GM12878 (cell line): Measurements from ENCODE around the gene AKAP11. TPM values are rescaled to one million over a fixed set of nuclear protein-coding genes. Genes with fewer than 3 reads are reported as not detected.
A peak's percentile ranks its signal among the peaks of the same experiment; 100 is the strongest.

Experiments
- ATAC-seq: fragments of 200-7000 bp; cut with Tn5 transposase; 3 replicates; pipeline ENCODE4 v1.9.1; 2020; ENCODE audit warnings: mild to moderate bottlenecking, moderate library complexity
- BruUV-seq: library from RNA; stranded (reverse); fragments of 400-500 nt; replicated peaks from 2 replicates; lab custom pipeline; 2021; lab: Mats Ljungman, UMichigan
- CTCF ChIA-PET: fragments of 300-600 bp; sonication (Branson Sonifier 250); formaldehyde crosslinking; extraction: SDS; loops from one replicate; lab custom pipeline; 2021; ENCODE audit warnings: inconsistent platforms; lab: Yijun Ruan, JAX
- POLR2A ChIA-PET: fragments of 350-600 bp; formaldehyde crosslinking; extraction: SDS; loops from one replicate; lab custom pipeline; 2021; ENCODE audit warnings: inconsistent platforms; lab: Charles Lee
- RAD21 ChIA-PET: fragments of 300-600 bp; sonication (Branson Sonifier 250); formaldehyde crosslinking; loops from one replicate; lab custom pipeline; 2023; ENCODE audit warnings: antibody characterized with exemption; ENCODE audit not compliant: unreplicated experiment; lab: Charles Lee
- SMC1A ChIA-PET: fragments of 300-600 bp; sonication (Branson Sonifier 250); formaldehyde crosslinking; loops from one replicate; lab custom pipeline; 2023; ENCODE audit not compliant: unreplicated experiment, uncharacterized antibody; lab: Charles Lee
- DNase-seq: peaks from one replicate; pipeline ENCODE4 v3.0.0-alpha.2; 2011; ENCODE audit warnings: low read depth, low spot score
- FAIRE-seq: peaks from 3 replicates; lab custom pipeline; 2011; peaks lifted over from hg19 to GRCh38; lab: Jason Lieb, UNC
- H2AFZ ChIP-seq: 2 replicates; pipeline ENCODE4 v1.6.0; 2011; ENCODE audit warnings: low read depth, low read length, control low read depth; ENCODE audit not compliant: control insufficient read depth
- H3K27ac ChIP-seq: 2 replicates; pipeline ENCODE4 v1.5.1; 2011; ENCODE audit warnings: control low read depth; ENCODE audit not compliant: control insufficient read depth, insufficient read depth
- H3K27me3 ChIP-seq, 2 experiments: replicated peaks in 1 of 2; 2 replicates each; pipeline versions ENCODE4 v1.6.0 to v1.6.1; 2011; ENCODE audit warnings: low read length in 1 of 2; ENCODE audit not compliant: control insufficient read depth in 2 of 2, insufficient read depth in 2 of 2
- H3K36me3 ChIP-seq, 2 experiments: 2 replicates each; pipeline ENCODE4 v1.5.1; 2011; ENCODE audit warnings: low read length in 1 of 2; ENCODE audit not compliant: control insufficient read depth in 2 of 2, insufficient read depth in 2 of 2
- H3K4me1 ChIP-seq: 2 replicates; pipeline ENCODE4 v1.6.1; 2011; ENCODE audit warnings: mild to moderate bottlenecking, low read length, moderate library complexity, mixed read lengths; ENCODE audit not compliant: control insufficient read depth, insufficient read depth
- H3K4me2 ChIP-seq: 2 replicates; pipeline ENCODE4 v1.6.0; 2011; ENCODE audit warnings: control low read depth; ENCODE audit not compliant: control insufficient read depth, insufficient read depth
- H3K4me3 ChIP-seq: fragments of 200-600 bp; sonication (generic); 2 replicates; pipeline ENCODE4 v1.5.1; 2016
- H3K79me2 ChIP-seq: 2 replicates; pipeline ENCODE4 v1.6.0; 2011; ENCODE audit warnings: low read length; ENCODE audit not compliant: control insufficient read depth, insufficient read depth
- H3K9ac ChIP-seq: 2 replicates; pipeline ENCODE4 v1.8.0; 2011; ENCODE audit warnings: low read length, control low read depth, mixed read lengths; ENCODE audit not compliant: control insufficient read depth, insufficient read depth
- H3K9me3 ChIP-seq: replicated peaks from 3 replicates; pipeline ENCODE4 v1.5.1; 2011; ENCODE audit warnings: mild to moderate bottlenecking, low read length; ENCODE audit not compliant: control insufficient read depth, insufficient read depth
- H4K20me1 ChIP-seq: 2 replicates; pipeline ENCODE4 v1.6.0; 2011; ENCODE audit not compliant: control insufficient read depth, insufficient read depth
- BCLAF1 ChIP-seq: fragments of 450-650 bp; IDR thresholded peaks from 2 replicates; pipeline ENCODE4 v1.6.1; 2017; ENCODE audit warnings: antibody characterized with exemption, mild to moderate bottlenecking, moderate library complexity
- CEBPZ ChIP-seq: fragments of 150-350 bp; IDR thresholded peaks from 2 replicates; pipeline ENCODE4 v1.6.1; 2016; ENCODE audit warnings: low read depth, low read length
- HSF1 ChIP-seq: fragments of 150-350 bp; IDR thresholded peaks from 2 replicates; pipeline ENCODE4 v1.6.1; 2014; ENCODE audit warnings: mild to moderate bottlenecking, low read depth, low read length
- IRF3 ChIP-seq: fragments of 450-650 bp; IDR thresholded peaks from 2 replicates; pipeline ENCODE4 v1.6.1; 2014; ENCODE audit warnings: mild to moderate bottlenecking
- MXI1 ChIP-seq: fragments of 150-350 bp; IDR thresholded peaks from 2 replicates; pipeline ENCODE4 v1.6.1; 2011; ENCODE audit warnings: low read depth, mild to moderate bottlenecking, inconsistent platforms, low read length, improper control_type of control experiment
- NFIC ChIP-seq: IDR thresholded peaks from 2 replicates; pipeline ENCODE4 v1.6.1; 2012; ENCODE audit warnings: low read depth, mild to moderate bottlenecking, inconsistent platforms, low read length, moderate library complexity
- PAX8 ChIP-seq: fragments of 450-650 bp; IDR thresholded peaks from 2 replicates; pipeline ENCODE4 v1.6.1; 2017; ENCODE audit warnings: mild to moderate bottlenecking, moderate library complexity
- POLR2AphosphoS2 ChIP-seq: IDR thresholded peaks from 2 replicates; pipeline ENCODE4 v1.6.1; 2011; ENCODE audit warnings: low read depth, mild to moderate bottlenecking, low read length, improper control_type of control experiment, moderate library complexity
- POU2F2 ChIP-seq: IDR thresholded peaks from 3 replicates; pipeline ENCODE4 v1.6.1; 2011; ENCODE audit warnings: low read depth, mild to moderate bottlenecking, low read length, borderline replicate concordance
- RBBP5 ChIP-seq: fragments of 200-600 bp; sonication (generic); conservative IDR thresholded peaks from 2 replicates; pipeline ENCODE4 v1.6.1; 2016
- RUNX3 ChIP-seq: IDR thresholded peaks from 2 replicates; pipeline ENCODE4 v1.6.1; 2012; ENCODE audit warnings: low read length, inconsistent platforms
- SP1 ChIP-seq: IDR thresholded peaks from one replicate; pipeline ENCODE4 v1.6.1; 2011; ENCODE audit warnings: low read depth, low read length
- ZZZ3 ChIP-seq: IDR thresholded peaks from 2 replicates; pipeline ENCODE4 v1.6.1; 2011; ENCODE audit warnings: low read depth; ENCODE audit not compliant: control insufficient read depth, insufficient read length
- WGBS: methylation state at CpG from one replicate; pipeline ENCODE4 v1.1.6; 2016; ENCODE audit warnings: low lambda C conversion rate; ENCODE audit not compliant: insufficient replicate concordance, insufficient coverage; ENCODE audit errors: missing lambda C conversion rate; 5-methylcytosine and 5-hydroxymethylcytosine counted together
- in situ Hi-C: fragments of 300-500 bp; cut with MboI; formaldehyde crosslinking; loops from 9 replicates; pipeline ENCODE4 v1.14.3; 2018; ENCODE audit warnings: mixed read lengths
- intact Hi-C: fragments of 100-400 bp; cut with micrococcal nuclease; formaldehyde crosslinking; loops from one replicate; pipeline ENCODE4 v1.14.2; 2022; ENCODE audit not compliant: unreplicated experiment
- polyA plus RNA-seq, 11 experiments: library from polyadenylated mRNA; depleted of rRNA in 4 of 11; unstranded in 6 of 11; stranded (reverse) in 5 of 11; fragments of >200 nt; fragmentation: Nextera tagmentation in 4 of 11; fragmentation: Illumina TruSeq in 1 of 11; extraction: Ambion mirVana in 4 of 11; extraction: Trizol in 1 of 11; gene quantifications; 1 replicate in 1 of 11; 2 replicates in 10 of 11; pipeline versions ENCODE4 v1.2.1 to v1.2.3, GENCODE V29; 2011 to 2016; ENCODE audit warnings: inconsistent platforms in 2 of 11, missing spikeins in 2 of 11, low read depth in 1 of 11
- total RNA-seq, 4 experiments: library from RNA; depleted of rRNA in 3 of 4; stranded (reverse); fragments of >200 nt in 3 of 4; fragmentation: Illumina TruSeq in 1 of 4; extraction: Trizol in 1 of 4; gene quantifications; 2 replicates each; pipeline versions ENCODE4 v1.2.1 to v1.2.3, GENCODE V29; 2013 to 2021

Gene AKAP11
- total and polyA plus RNA-seq, 10 of the 15 experiments (the other 5 are each of a cell fraction or from before 2014, with no cell fraction given): 4.8 to 36.8 (median 17.9) TPM

- H3K4me1 ChIP-seq: peaks cover 18% of the 10 kb centered on the region
- H3K4me3 ChIP-seq: no peak overlapping the region
- in situ Hi-C loops: no loop called here
- FAIRE-seq: peak; percentile 69
- ChIA-PET POLR2A (interaction anchor here (0.9 to 1.6 kb wide), 4 partner anchors 10 to 24 kb away, joined by 3 to 5 read pairs (median 3); no protein-coding TSS in a partner anchor), CTCF (interaction anchor here (0.7 to 3.2 kb wide), 12 partner anchors 8 to 139 kb away, joined by 3 to 12 read pairs (median 4); no protein-coding TSS in a partner anchor), SMC1A (interaction anchor here (0.6 to 2.5 kb wide), 18 partner anchors 8 to 143 kb away, joined by 3 to 15 read pairs (median 4); no protein-coding TSS in a partner anchor), RAD21 (interaction anchor here (0.6 to 3.0 kb wide), 11 partner anchors 10 to 143 kb away, joined by 3 to 13 read pairs (median 4); no protein-coding TSS in a partner anchor)
- H3K4me2 ChIP-seq: peak overlapping the region; percentile 28
- no peaks in the 10 kb centered on the region for H3K36me3 ChIP-seq
- intact Hi-C loops: no loop called here
- no peaks in the 10 kb centered on the region; the same call in 2 of the 3 replicates for H3K9me3 ChIP-seq
- 9% methylated on average over 6 of the region's 6 CpGs for WGBS
- peak overlapping the region; percentile 25; the same call in 1 of the 2 replicates for H3K9ac ChIP-seq
- H3K27me3 ChIP-seq: no peaks in the 10 kb centered on the region
- BruUV-seq: no TSS peak
- peak overlapping the region; percentile 52 for H3K27ac ChIP-seq
- peak; percentile 92 for ATAC-seq
- no peaks in the 10 kb centered on the region for H3K79me2 ChIP-seq
- DNase-seq: peak; percentile 53
- H4K20me1 ChIP-seq: no peaks in the 10 kb centered on the region
- H2AFZ ChIP-seq: peak overlapping the region; percentile 75
- TF ChIP-seq RUNX3: peak; percentile 75
- no peak for TF ChIP-seq RBBP5
- TF ChIP-seq ZZZ3: no peak
- TF ChIP-seq IRF3: no peak
- no peak for TF ChIP-seq POLR2AphosphoS2
- TF ChIP-seq NFIC: peak; percentile 76; the same call in 1 of the 2 replicates
- TF ChIP-seq POU2F2: peak; percentile 83; the same call in 1 of the 3 replicates
- TF ChIP-seq PAX8: no peak
- no peak for TF ChIP-seq BCLAF1
- TF ChIP-seq HSF1: no peak
- no peak for TF ChIP-seq SP1
- no peak for TF ChIP-seq MXI1
- no peak for TF ChIP-seq CEBPZ
Measured at GRCh38 chr13:42354241-42355091, 82.5 kb downstream of the AKAP11 start.
